Ovary (tissue), 3 donors: ENCODE data around the gene KPNA2.

Experiments used
- EP300 ChIP-seq: sonication (generic); formaldehyde crosslinking; IDR thresholded peaks from one replicate; pipeline ENCODE4 v1.6.1; 2017; ENCODE audit warnings: antibody characterized with exemption
- TF ChIP-seq, protein P1 (sequence below), 3 donors: fragments of 450-650 bp in 2 of 3; fragments of 200-600 bp in 1 of 3; IDR thresholded peaks; one replicate each; pipeline versions ENCODE4 v1.5.1 to v1.8.0; 2016 to 2022; ENCODE audit warnings: antibody characterized with exemption in 3 of 3, mild to moderate bottlenecking in 1 of 3
- donor health status: DM: no; HTN: no; CAD: no.

GRCh38 chr17:68074279-68074678 lies 38.7 kb downstream of the KPNA2 start:
- TF ChIP-seq, protein P1, sequence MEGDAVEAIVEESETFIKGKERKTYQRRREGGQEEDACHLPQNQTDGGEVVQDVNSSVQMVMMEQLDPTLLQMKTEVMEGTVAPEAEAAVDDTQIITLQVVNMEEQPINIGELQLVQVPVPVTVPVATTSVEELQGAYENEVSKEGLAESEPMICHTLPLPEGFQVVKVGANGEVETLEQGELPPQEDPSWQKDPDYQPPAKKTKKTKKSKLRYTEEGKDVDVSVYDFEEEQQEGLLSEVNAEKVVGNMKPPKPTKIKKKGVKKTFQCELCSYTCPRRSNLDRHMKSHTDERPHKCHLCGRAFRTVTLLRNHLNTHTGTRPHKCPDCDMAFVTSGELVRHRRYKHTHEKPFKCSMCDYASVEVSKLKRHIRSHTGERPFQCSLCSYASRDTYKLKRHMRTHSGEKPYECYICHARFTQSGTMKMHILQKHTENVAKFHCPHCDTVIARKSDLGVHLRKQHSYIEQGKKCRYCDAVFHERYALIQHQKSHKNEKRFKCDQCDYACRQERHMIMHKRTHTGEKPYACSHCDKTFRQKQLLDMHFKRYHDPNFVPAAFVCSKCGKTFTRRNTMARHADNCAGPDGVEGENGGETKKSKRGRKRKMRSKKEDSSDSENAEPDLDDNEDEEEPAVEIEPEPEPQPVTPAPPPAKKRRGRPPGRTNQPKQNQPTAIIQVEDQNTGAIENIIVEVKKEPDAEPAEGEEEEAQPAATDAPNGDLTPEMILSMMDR (IDR thresholded peaks at IDR 0.05), result no peak
- no peak for TF ChIP-seq EP300
